Sigmoid colon (tissue), 7 donors: ENCODE measurements around the gene SSBP3. TPM values are rescaled to one million over a fixed set of nuclear protein-coding genes. Genes with fewer than 3 reads are reported as not detected.

ENCODE experiments used
- DNase-seq: peaks from one replicate; pipeline ENCODE4 v3.0.0-alpha.2; 2019
- H3K27ac ChIP-seq, 4 donors: fragments of 200-600 bp; sonication (generic); one replicate each; pipeline ENCODE4 v1.5.1; 2016 to 2019; ENCODE audit warnings: mild to moderate bottlenecking in 1 of 4
- H3K27me3 ChIP-seq, 3 donors: fragments of 200-600 bp; sonication (generic); one replicate each; pipeline ENCODE4 v1.5.1; 2019; ENCODE audit warnings: mild to moderate bottlenecking in 1 of 3
- H3K36me3 ChIP-seq, 4 donors: fragments of 200-600 bp; sonication (generic); one replicate each; pipeline ENCODE4 v1.5.1; 2016 to 2019
- H3K4me1 ChIP-seq, 4 donors: fragments of 200-600 bp; sonication (generic); one replicate each; pipeline ENCODE4 v1.5.1; 2017 to 2019
- H3K4me3 ChIP-seq, 4 donors: fragments of 200-600 bp; sonication (generic); one replicate each; pipeline ENCODE4 v1.5.1; 2017 to 2019; ENCODE audit warnings: mild to moderate bottlenecking in 2 of 4, moderate library complexity in 1 of 4
- H3K9me3 ChIP-seq, 4 donors: fragments of 200-600 bp in 3 of 4; sonication (generic) in 3 of 4; one replicate each; pipeline versions ENCODE4 v1.5.1 to v1.6.1; 2013 to 2019
- CTCF ChIP-seq, 4 experiments: fragments of 450-650 bp in 3 of 4; fragments of 200-600 bp in 1 of 4; IDR thresholded peaks; one replicate each; pipeline ENCODE4 v1.5.1; 2016 to 2019; ENCODE audit warnings: antibody characterized with exemption in 4 of 4, mild to moderate bottlenecking in 3 of 4, moderate library complexity in 2 of 4
- EP300 ChIP-seq, 4 donors: sonication (generic); formaldehyde crosslinking; IDR thresholded peaks; one replicate each; pipeline ENCODE4 v1.6.1; 2017; ENCODE audit warnings: antibody characterized with exemption in 4 of 4
- POLR2A ChIP-seq, 2 donors: fragments of 450-650 bp; IDR thresholded peaks; one replicate each; pipeline ENCODE4 v1.6.1; 2016; ENCODE audit warnings: antibody characterized with exemption in 2 of 2, mild to moderate bottlenecking in 2 of 2, moderate library complexity in 2 of 2
- POLR2AphosphoS5 ChIP-seq, 4 donors: sonication (generic); formaldehyde crosslinking; IDR thresholded peaks; one replicate each; pipeline ENCODE4 v1.6.1; 2017; ENCODE audit warnings: antibody characterized with exemption in 4 of 4
- WGBS, 2 donors: extraction: QIAGEN DNeasy Blood & Tissue Kit; methylation state at CpG; one replicate each; pipeline ENCODE4 v1.1.7; 2013; 5-methylcytosine and 5-hydroxymethylcytosine counted together
- intact Hi-C: fragments of 100-400 bp; cut with DNase I; formaldehyde crosslinking; loops from one replicate; pipeline ENCODE4 v1.15.1; 2023
- polyA plus RNA-seq, 3 donors: library from polyadenylated mRNA; stranded (reverse); fragments of 200-250 nt; gene quantifications; one replicate each; pipeline ENCODE4 v1.2.3, GENCODE V29; 2013
- total RNA-seq, 4 donors: library from RNA; depleted of rRNA; stranded (reverse); fragments of >200 nt; gene quantifications; one replicate each; pipeline ENCODE4 v1.1.0, GENCODE V29; 2016
- donor health status: healthy with polysubstance abuse.
- donor health status: Bipolar disorder and iron deficiency.
- donor health status: healthy.

The SSBP3 gene
- total and polyA plus RNA-seq, 7 donors = 27.4 to 62.5 (median 38.5) TPM

- Histone ChIP-seq H3K36me3 (peaks cover 0 to 13% (median 0%) of the 10 kb centered on the region in 4 donors), H3K4me1 (peaks cover 0 to 98% (median 90%) of the 10 kb centered on the region in 4 donors), H3K4me3 (no peak overlapping the region), H3K27ac (peak overlapping the region; percentile 88 to 95 (median 92)), H3K9me3 (no peaks in the 10 kb centered on the region), H3K27me3 (no peaks in the 10 kb centered on the region)
- intact Hi-C loops = loop anchor here (5.0 kb wide), 1 partner anchor 50 kb away; no protein-coding TSS in a partner anchor
- 49 to 77% methylated on average over 11 of the region's 11 CpGs for WGBS, 2 donors
- no peak for TF ChIP-seq POLR2A (IDR thresholded peaks at IDR 0.05)
- DNase-seq = no peak
These were observed 129.4 kb downstream of the SSBP3 start for GRCh38 chr1:54276617-54277450.

GRCh38 chr1:54275349-54275748 lies 130.8 kb downstream of the SSBP3 start:
- no peak for TF ChIP-seq EP300 (IDR thresholded peaks at IDR 0.05)
- peak; percentile 25 to 72 (median 69) for TF ChIP-seq POLR2AphosphoS5 (IDR thresholded peaks at IDR 0.05)
- peak in 2 of 4 experiments; percentile 24 to 32 for TF ChIP-seq CTCF (IDR thresholded peaks at IDR 0.05)
- H3K27me3 ChIP-seq = no peaks in the 10 kb centered on the region
- DNase-seq = peak; percentile 91
- WGBS, 2 donors = 70 to 80% methylated on average over 3 of the region's 3 CpGs
- intact Hi-C loops = loop anchor here (5.0 kb wide), 1 partner anchor 52 kb away; no protein-coding TSS in a partner anchor
- H3K36me3 ChIP-seq = peaks cover 0 to 5% (median 0%) of the 10 kb centered on the region in 4 donors
- H3K27ac ChIP-seq = peak overlapping the region; percentile 88 to 95 (median 92)
- H3K4me3 ChIP-seq = no peak overlapping the region
- no peaks in the 10 kb centered on the region for H3K9me3 ChIP-seq
- peaks cover 0 to 95% (median 94%) of the 10 kb centered on the region in 4 donors for H3K4me1 ChIP-seq

- Histone ChIP-seq H3K27me3 (no peaks in the 10 kb centered on the region), H3K36me3 (peaks cover 0 to under 1% (median 0%) of the 10 kb centered on the region in 4 donors), H3K4me1 (peaks cover 0 to 94% (median 90%) of the 10 kb centered on the region in 4 donors), H3K4me3 (no peak overlapping the region), H3K9me3 (no peaks in the 10 kb centered on the region), H3K27ac (peak overlapping the region; percentile 88 to 95 (median 92))
- 72 to 84% methylated on average over 11 of the region's 11 CpGs for WGBS, 2 donors
- intact Hi-C loops = loop anchor here (5.0 kb wide), 6 partner anchors 52 to 272 kb away; partner anchors contain the start of genes ACOT11, CYB5RL, MRPL37 and TCEANC2
- no peak for TF ChIP-seq POLR2A (IDR thresholded peaks at IDR 0.05)
- TF ChIP-seq EP300 (IDR thresholded peaks at IDR 0.05) = no peak
- TF ChIP-seq POLR2AphosphoS5 (IDR thresholded peaks at IDR 0.05) = no peak
- no peak for TF ChIP-seq CTCF (IDR thresholded peaks at IDR 0.05)
- no peak for DNase-seq
These were observed 131.3 kb downstream of the SSBP3 start for GRCh38 chr1:54274881-54275280.

- Histone ChIP-seq H3K4me1 (peaks cover 0 to 90% (median 85%) of the 10 kb centered on the region in 4 donors), H3K27me3 (no peaks in the 10 kb centered on the region), H3K4me3 (no peak overlapping the region), H3K9me3 (no peaks in the 10 kb centered on the region), H3K36me3 (no peaks in the 10 kb centered on the region), H3K27ac (peak overlapping the region; percentile 88 to 95 (median 92))
- TF ChIP-seq CTCF (IDR thresholded peaks at IDR 0.05) = no peak
- no peak for TF ChIP-seq POLR2AphosphoS5 (IDR thresholded peaks at IDR 0.05)
- TF ChIP-seq EP300 (IDR thresholded peaks at IDR 0.05) = no peak
- TF ChIP-seq POLR2A (IDR thresholded peaks at IDR 0.05) = no peak
- no peak for DNase-seq
- WGBS, 2 donors = 83% methylated on average over 8 of the region's 8 CpGs
- intact Hi-C loops = loop anchor here (5.0 kb wide), 5 partner anchors 63 to 273 kb away; partner anchors contain the start of genes ACOT11, CYB5RL, MRPL37 and TCEANC2
These were observed 131.7 kb downstream of the SSBP3 start for GRCh38 chr1:54274448-54274847.

GRCh38 chr1:54273795-54274163 lies 132.4 kb downstream of the SSBP3 start:
- no peaks in the 10 kb centered on the region for H3K9me3 ChIP-seq
- peak overlapping the region; percentile 88 to 95 (median 92) for H3K27ac ChIP-seq
- TF ChIP-seq POLR2AphosphoS5 (IDR thresholded peaks at IDR 0.05) = peak; percentile 45 to 82 (median 68)
- no peak for TF ChIP-seq CTCF (IDR thresholded peaks at IDR 0.05)
- no peak for TF ChIP-seq POLR2A (IDR thresholded peaks at IDR 0.05)
- no peak for TF ChIP-seq EP300 (IDR thresholded peaks at IDR 0.05)
- peak overlapping the region in 2 of 4 donors; percentile 5 to 22 for H3K4me3 ChIP-seq
- DNase-seq = peak; percentile 93
- no peaks in the 10 kb centered on the region for H3K27me3 ChIP-seq
- no peaks in the 10 kb centered on the region for H3K36me3 ChIP-seq
- intact Hi-C loops = loop anchor here (1.0 to 5.0 kb wide), 7 partner anchors 64 to 274 kb away; partner anchors contain the start of genes ACOT11, CYB5RL, MRPL37 and SSBP3
- WGBS, 2 donors = 84 to 93% methylated on average over 5 of the region's 5 CpGs
- peaks cover 0 to 85% (median 84%) of the 10 kb centered on the region in 4 donors for H3K4me1 ChIP-seq
